BLaER1 treated with 17β-estradiol and CSF1 and Interleukin-3, amounts not matched to agents 10 nM and 100 nM (cell line): Measurements from ENCODE around the gene PDIA4.

Experiments used
- H3K27ac ChIP-seq, 11 experiments: shearing (Covaris generic); formaldehyde crosslinking; 2 replicates each; pipeline ENCODE4 v1.8.1; 2022
- H3K27me3 ChIP-seq, 11 experiments: shearing (Covaris generic); formaldehyde crosslinking; 2 replicates each; pipeline ENCODE4 v1.8.1; 2022
- H3K36me3 ChIP-seq, 11 experiments: shearing (Covaris generic); formaldehyde crosslinking; 2 replicates each; pipeline ENCODE4 v1.8.1; 2022
- H3K4me1 ChIP-seq, 10 experiments: shearing (Covaris generic); formaldehyde crosslinking; 2 replicates each; pipeline ENCODE4 v1.8.1; 2022
- H3K4me2 ChIP-seq, 11 experiments: shearing (Covaris generic); formaldehyde crosslinking; 2 replicates each; pipeline ENCODE4 v1.8.1; 2022
- H3K4me3 ChIP-seq, 10 experiments: shearing (Covaris generic); formaldehyde crosslinking; 2 replicates each; pipeline ENCODE4 v1.8.1; 2022
- H3K9ac ChIP-seq, 11 experiments: shearing (Covaris generic); formaldehyde crosslinking; 2 replicates each; pipeline ENCODE4 v1.8.1; 2022
- H3K9me3 ChIP-seq, 11 experiments: shearing (Covaris generic); formaldehyde crosslinking; replicated peaks in 1 of 11; 2 replicates each; pipeline ENCODE4 v1.8.1; 2022
- H4K20me1 ChIP-seq, 11 experiments: shearing (Covaris generic); formaldehyde crosslinking; 2 replicates each; pipeline ENCODE4 v1.8.1; 2022
- Cebpa-rat ChIP-seq, 11 experiments: shearing (Covaris generic); IDR thresholded peaks; 2 replicates each; pipeline ENCODE4 v1.8.1; 2022

PDIA4 gene, protein sequence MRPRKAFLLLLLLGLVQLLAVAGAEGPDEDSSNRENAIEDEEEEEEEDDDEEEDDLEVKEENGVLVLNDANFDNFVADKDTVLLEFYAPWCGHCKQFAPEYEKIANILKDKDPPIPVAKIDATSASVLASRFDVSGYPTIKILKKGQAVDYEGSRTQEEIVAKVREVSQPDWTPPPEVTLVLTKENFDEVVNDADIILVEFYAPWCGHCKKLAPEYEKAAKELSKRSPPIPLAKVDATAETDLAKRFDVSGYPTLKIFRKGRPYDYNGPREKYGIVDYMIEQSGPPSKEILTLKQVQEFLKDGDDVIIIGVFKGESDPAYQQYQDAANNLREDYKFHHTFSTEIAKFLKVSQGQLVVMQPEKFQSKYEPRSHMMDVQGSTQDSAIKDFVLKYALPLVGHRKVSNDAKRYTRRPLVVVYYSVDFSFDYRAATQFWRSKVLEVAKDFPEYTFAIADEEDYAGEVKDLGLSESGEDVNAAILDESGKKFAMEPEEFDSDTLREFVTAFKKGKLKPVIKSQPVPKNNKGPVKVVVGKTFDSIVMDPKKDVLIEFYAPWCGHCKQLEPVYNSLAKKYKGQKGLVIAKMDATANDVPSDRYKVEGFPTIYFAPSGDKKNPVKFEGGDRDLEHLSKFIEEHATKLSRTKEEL

DNA sequence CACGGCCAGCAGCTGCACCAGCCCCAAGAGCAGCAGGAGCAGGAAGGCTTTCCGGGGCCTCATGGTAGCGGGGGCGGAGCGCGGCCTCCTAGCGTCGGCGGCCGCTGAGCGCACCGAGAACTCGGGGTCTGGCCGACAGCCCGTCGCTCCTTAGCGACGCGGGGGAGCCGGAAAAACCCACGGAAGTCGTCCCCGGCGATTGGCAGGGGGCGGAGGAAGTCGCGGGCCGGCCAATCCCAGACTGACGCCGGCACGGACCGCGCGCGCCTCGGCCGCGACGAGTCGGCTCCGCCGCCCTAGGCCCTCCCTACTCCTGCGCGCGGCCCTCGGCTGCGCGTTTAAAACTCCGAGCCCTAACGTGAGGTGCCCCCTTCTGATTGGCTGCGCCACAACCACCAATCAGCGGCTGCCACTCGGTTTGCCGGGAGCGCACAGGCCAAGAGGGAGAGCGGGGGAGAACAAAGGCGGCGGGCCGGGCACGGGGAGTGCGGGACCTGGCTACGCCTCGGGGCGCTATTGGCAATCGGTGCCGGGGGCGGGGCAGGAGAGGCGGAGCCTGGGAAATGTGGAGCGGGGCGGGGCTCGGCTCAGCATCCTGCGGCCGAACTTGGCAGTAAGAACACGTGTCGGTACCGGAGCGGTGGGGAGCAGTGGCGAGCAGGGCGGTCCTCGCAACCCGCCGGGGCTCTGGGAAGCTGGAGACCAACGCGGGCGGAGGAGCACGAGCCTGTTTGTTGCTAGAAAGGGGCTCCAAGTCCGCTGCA lies at the start of gene PDIA4:
Gene PDIA4 (minus strand): TSS at position 160 of the 764 bp plus-strand sequence. CDS start 97 bp downstream, at position 63.
- H4K20me1 ChIP-seq = peaks cover 10 to 39% (median 34%) of the 10 kb centered on the region in 11 experiments; a peak in 19 of 22 replicates
- H3K4me2 ChIP-seq = peak within 1 kb of the TSS; percentile 87 to 97 (median 95)
- peak within 1 kb of the TSS; percentile 81 to 98 (median 88) for H3K4me3 ChIP-seq
- H3K27me3 ChIP-seq = no peaks in the 10 kb centered on the region
- peak within 1 kb of the TSS; percentile 87 to 98 (median 92) for H3K9ac ChIP-seq
- peak within 1 kb of the TSS; percentile 75 to 95 (median 91) for H3K27ac ChIP-seq
- H3K4me1 ChIP-seq = peaks cover 32 to 45% (median 40%) of the 10 kb centered on the region in 10 experiments
- H3K9me3 ChIP-seq = no peaks in the 10 kb centered on the region; a peak in 1 of 22 replicates
- no peak for TF ChIP-seq Cebpa-rat (IDR thresholded peaks at IDR 0.05)
- H3K36me3 ChIP-seq = peaks cover 3 to 27% (median 21%) of the 10 kb centered on the region in 11 experiments; a peak in 16 of 22 replicates

DNA sequence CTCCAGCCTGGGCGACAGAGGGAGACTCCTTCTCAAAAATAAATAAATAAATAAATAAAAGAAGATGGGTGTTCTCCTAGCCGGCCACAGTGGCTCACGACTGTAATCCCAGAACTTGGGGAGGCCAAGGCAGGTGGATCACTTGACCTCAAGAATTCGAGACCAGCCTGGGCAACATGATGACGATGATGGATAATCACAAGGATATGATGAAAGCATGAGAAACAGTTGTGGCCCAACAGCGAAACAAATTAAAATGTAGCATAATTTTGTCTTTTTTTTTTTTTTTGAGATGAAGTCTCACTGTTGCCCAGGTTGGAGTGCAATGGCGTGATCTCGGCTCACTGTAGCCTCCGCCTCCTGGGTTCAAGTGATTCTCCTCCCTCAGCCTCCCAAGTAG lies 49.3 kb upstream of the PDIA4 start:
- TF ChIP-seq Cebpa-rat (IDR thresholded peaks at IDR 0.05) = no peak
- H3K36me3 ChIP-seq = peaks cover 32 to 81% (median 66%) of the 10 kb centered on the region in 11 experiments
- no peaks in the 10 kb centered on the region; a peak in 1 of 22 replicates for H4K20me1 ChIP-seq
- no peaks in the 10 kb centered on the region for H3K27me3 ChIP-seq
- H3K4me2 ChIP-seq = no peak overlapping the region
- H3K9ac ChIP-seq = no peak overlapping the region
- H3K27ac ChIP-seq = no peak overlapping the region
- no peak overlapping the region for H3K4me3 ChIP-seq
- H3K9me3 ChIP-seq = peaks cover 4 to 31% (median 19%) of the 10 kb centered on the region in 11 experiments
- H3K4me1 ChIP-seq = peaks cover under 1 to 30% (median 15%) of the 10 kb centered on the region in 10 experiments; a peak in 14 of 20 replicates

DNA sequence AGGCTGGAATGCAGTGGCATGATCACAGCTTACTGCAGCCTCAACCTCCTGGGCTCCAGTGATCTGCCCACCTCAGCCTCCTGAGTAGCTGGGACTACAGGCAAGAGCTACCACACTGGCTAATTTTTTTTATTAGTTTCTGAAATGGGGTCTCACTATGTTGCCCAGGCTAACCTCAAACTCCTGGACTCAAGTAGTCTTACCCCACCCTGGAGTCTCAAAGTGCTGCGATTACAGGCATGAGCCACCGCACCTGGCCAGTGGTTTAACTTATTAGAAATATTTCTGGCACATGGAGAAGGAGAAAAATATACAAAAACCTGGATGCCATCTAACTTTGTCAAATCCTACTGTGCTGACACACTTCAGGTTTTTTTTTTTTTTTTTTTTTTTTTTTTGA lies 47.0 kb upstream of the PDIA4 start:
- H3K36me3 ChIP-seq = peaks cover 49 to 86% (median 76%) of the 10 kb centered on the region in 11 experiments
- peaks cover 5 to 27% (median 16%) of the 10 kb centered on the region in 11 experiments; a peak in 21 of 22 replicates for H3K9me3 ChIP-seq

DNA sequence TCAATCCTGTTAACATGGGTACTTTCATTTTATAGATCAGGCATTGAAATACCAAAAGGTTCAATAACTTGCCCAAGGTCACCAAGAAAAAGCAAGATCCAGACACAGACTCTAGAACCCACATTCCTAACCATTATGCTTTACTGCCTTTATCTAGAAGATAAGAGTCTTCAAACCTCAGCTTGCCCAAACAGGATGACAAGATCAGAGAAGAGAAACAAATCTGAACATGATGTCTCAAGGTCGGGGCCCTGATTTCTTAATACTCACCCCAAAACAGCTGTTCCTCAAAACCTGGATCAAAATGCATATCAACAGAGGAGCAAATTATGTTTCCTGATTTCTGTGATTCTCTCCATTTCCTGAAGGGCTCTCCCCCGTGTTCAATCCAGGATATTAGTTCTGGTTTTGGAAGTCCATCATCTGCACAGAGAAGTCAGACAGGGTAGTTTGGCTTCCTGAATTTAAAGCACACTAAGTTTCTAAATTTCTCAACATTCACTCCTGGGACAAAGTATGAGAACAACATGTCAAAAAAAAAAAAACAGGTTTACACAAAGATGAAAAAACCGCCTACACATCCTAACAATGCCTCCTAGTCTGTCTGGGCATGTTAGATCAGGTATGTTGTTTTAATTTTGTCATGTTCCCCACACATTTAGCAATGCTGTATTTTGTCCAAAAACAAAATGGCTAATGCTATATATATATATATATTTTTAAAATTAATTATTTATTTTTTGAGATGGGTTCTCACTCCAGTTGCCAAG lies 46.0 kb upstream of the PDIA4 start:
- peak overlapping the region in 3 of 11 experiments; percentile 15 to 25 (median 16); a peak in 1 of 22 replicates for H3K9ac ChIP-seq
- H3K4me3 ChIP-seq = no peak overlapping the region
- H3K4me2 ChIP-seq = peak overlapping the region in 8 of 11 experiments; percentile 4 to 58 (median 16); a peak in 9 of 22 replicates
- H3K27me3 ChIP-seq = no peaks in the 10 kb centered on the region
- no peak for TF ChIP-seq Cebpa-rat (IDR thresholded peaks at IDR 0.05)
- H3K27ac ChIP-seq = peak overlapping the region in 9 of 11 experiments; percentile 1 to 52 (median 37); a peak in 11 of 22 replicates
- no peaks in the 10 kb centered on the region; a peak in 3 of 22 replicates for H4K20me1 ChIP-seq
- H3K4me1 ChIP-seq = peaks cover 21 to 45% (median 29%) of the 10 kb centered on the region in 10 experiments
- peaks cover 53 to 87% (median 75%) of the 10 kb centered on the region in 11 experiments for H3K36me3 ChIP-seq
- H3K9me3 ChIP-seq = peaks cover 5 to 21% (median 15%) of the 10 kb centered on the region in 11 experiments; a peak in 21 of 22 replicates

More for the DNA sequence above, 47.0 kb upstream of the PDIA4 start:
- no peaks in the 10 kb centered on the region; a peak in 3 of 22 replicates for H4K20me1 ChIP-seq
- H3K4me3 ChIP-seq = no peak overlapping the region
- peaks cover 14 to 36% (median 27%) of the 10 kb centered on the region in 10 experiments for H3K4me1 ChIP-seq
- no peak overlapping the region; a peak in 1 of 22 replicates for H3K9ac ChIP-seq
- H3K4me2 ChIP-seq = 0 out of 22 replicates have a peak overlapping the region, but pooled peaks of 1 of the 11 experiments have one; percentile 18
- TF ChIP-seq Cebpa-rat (IDR thresholded peaks at IDR 0.05) = no peak
- no peaks in the 10 kb centered on the region for H3K27me3 ChIP-seq
- peak overlapping the region in 5 of 11 experiments; percentile 1 to 48 (median 11); a peak in 5 of 22 replicates for H3K27ac ChIP-seq

DNA sequence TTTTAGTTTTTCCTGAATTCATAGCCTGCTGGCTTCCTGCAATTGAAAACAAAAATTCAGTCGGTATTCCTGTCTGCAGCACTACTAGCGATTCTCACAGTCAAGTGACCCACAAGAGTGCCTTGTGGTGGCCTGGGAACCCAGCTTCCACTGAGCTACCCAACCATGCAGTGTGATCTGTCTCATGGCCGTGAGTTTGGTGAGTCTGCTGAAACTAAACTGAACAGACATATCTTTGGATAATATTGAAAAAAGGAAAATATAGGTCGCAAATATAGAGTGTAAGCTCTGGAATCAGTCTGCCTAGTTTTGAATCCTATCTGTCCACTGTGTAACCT lies 44.1 kb upstream of the PDIA4 start:
- H3K4me3 ChIP-seq = peak overlapping the region in 5 of 10 experiments; percentile 7 to 46 (median 31); a peak in 4 of 20 replicates
- TF ChIP-seq Cebpa-rat (IDR thresholded peaks at IDR 0.05) = no peak

DNA sequence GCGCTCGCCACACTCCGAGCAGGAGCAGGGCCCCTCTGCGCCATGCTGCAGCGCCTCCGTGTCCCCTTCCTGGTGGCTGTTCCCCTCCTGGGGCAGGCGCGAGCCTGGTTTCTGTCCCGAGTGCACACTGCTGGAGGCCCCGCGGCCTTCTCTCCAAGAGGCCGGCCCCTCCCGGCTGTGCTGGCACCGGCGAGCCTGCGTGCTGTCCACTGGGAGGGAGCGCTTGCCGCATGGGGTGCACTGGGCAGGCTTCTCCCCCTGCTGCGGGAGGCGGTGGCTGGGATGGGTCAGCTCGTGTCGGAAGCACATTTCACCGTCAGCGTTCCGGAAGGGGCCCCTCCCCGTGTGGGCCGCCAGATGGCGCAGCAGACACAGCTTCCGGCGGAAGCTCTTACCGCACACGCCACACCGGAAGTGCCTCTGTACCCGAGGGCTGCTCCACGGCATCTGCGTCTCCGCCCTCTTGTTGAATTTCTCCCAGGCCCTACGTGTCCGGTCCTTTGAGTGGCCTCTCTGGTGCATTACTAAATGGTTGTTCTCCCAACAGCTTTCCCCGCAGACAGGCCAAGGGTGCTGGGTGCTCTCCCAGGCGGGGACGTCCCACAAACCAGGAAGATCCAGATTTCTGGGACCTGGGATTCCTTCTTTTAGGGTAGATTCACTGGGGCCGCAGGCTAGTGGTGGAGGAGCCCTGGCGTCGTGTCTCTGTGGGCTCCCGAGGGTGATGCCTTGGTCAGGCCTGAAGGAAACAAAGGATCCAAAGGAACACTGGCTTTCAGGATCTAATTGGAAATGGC lies 43.5 kb upstream of the PDIA4 start:
- Histone ChIP-seq H3K9ac (peak overlapping the region in 7 of 11 experiments; percentile 23 to 58 (median 44); a peak in 9 of 22 replicates), H3K4me2 (peak overlapping the region; percentile 39 to 63 (median 54)), H3K4me1 (peaks cover 25 to 45% (median 31%) of the 10 kb centered on the region in 10 experiments), H3K9me3 (peaks cover 5 to 21% (median 12%) of the 10 kb centered on the region in 11 experiments; a peak in 21 of 22 replicates), H3K27me3 (no peaks in the 10 kb centered on the region), H3K27ac (peak overlapping the region in 10 of 11 experiments; percentile 59 to 82 (median 70); a peak in 20 of 22 replicates), H3K4me3 (peak overlapping the region in 7 of 10 experiments; percentile 7 to 46 (median 38); a peak in 13 of 20 replicates), H3K36me3 (peaks cover 49 to 76% (median 65%) of the 10 kb centered on the region in 11 experiments), H4K20me1 (no peaks in the 10 kb centered on the region; a peak in 3 of 22 replicates)
- TF ChIP-seq Cebpa-rat (IDR thresholded peaks at IDR 0.05) = no peak

More for the DNA sequence above, 44.1 kb upstream of the PDIA4 start:
- Histone ChIP-seq H3K4me1 (peaks cover 25 to 45% (median 31%) of the 10 kb centered on the region in 10 experiments), H3K27me3 (no peaks in the 10 kb centered on the region), H4K20me1 (no peaks in the 10 kb centered on the region; a peak in 3 of 22 replicates), H3K27ac (peak overlapping the region in 10 of 11 experiments; percentile 59 to 82 (median 70); a peak in 20 of 22 replicates), H3K9me3 (peaks cover 5 to 21% (median 12%) of the 10 kb centered on the region in 11 experiments; a peak in 21 of 22 replicates), H3K36me3 (peaks cover 53 to 78% (median 68%) of the 10 kb centered on the region in 11 experiments), H3K9ac (peak overlapping the region in 5 of 11 experiments; percentile 36 to 58 (median 51); a peak in 5 of 22 replicates), H3K4me2 (peak overlapping the region in 10 of 11 experiments; percentile 39 to 63 (median 53); a peak in 19 of 22 replicates)
